ENCODE measurements around the gene HMCN1.

The HMCN1 gene

DNA sequence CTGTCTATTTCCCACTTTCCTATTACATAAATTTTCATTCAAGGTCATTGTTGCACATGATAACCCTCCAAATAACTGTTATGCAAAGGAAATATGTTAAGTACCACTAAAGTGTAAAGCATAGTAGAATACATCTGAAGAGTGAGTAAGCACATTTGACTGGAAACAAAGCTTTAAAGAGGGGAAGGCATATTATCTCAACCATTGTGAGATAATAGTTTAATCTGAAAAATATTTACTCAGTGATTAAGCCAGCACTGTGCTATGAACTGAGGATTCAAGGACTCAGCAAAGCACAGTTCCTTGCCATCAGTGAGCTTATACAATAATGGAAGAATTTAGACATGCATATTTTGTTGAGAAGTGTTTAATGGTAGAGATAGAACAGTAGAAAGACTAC, 127.4 kb downstream of the HMCN1 start:
- no peak overlapping the region for H3K27ac ChIP-seq (ENCODE audit: insufficient read depth, low read depth, low read length, poor library complexity, severe bottlenecking)
- H3K9me3 ChIP-seq (ENCODE audit: control insufficient read depth, low read length) = no peaks in the 10 kb centered on the region
- no peaks in the 10 kb centered on the region for H3K4me1 ChIP-seq (ENCODE audit: control insufficient read depth, insufficient read depth, low read length)
- no peak overlapping the region for H3K4me3 ChIP-seq (ENCODE audit: insufficient read depth, low read depth, low read length)
- H3K27me3 ChIP-seq (ENCODE audit: control insufficient read depth, insufficient read depth, low read length, poor library complexity, severe bottlenecking) = no peaks in the 10 kb centered on the region
- H3K36me3 ChIP-seq (ENCODE audit: control insufficient read depth, insufficient read depth, low read length) = no peaks in the 10 kb centered on the region

DNA sequence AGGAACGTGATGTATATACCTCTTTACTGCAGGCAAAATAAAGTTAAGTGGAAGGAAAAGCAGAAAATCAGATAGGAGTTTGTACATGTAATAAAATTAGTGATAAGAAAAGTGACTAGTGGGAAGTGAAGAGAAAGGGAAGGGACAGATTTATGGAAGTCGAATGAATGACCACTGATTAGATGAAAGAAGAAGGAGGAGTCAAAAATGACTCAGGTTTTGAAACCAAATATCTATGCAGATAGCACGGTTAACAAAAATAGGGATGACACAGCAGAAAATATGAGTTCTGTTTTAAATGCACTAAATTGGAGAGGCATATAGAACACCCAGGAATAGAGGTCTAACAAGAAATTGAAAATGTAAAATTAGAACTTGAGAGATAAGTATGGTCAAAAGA, 128.0 kb downstream of the HMCN1 start:
- Histone ChIP-seq H3K4me3 (ENCODE audit: insufficient read depth, low read depth, low read length) (no peak overlapping the region), H3K9me3 (ENCODE audit: control insufficient read depth, low read length) (no peaks in the 10 kb centered on the region), H3K27me3 (ENCODE audit: control insufficient read depth, insufficient read depth, low read length, poor library complexity, severe bottlenecking) (no peaks in the 10 kb centered on the region), H3K4me1 (ENCODE audit: control insufficient read depth, insufficient read depth, low read length) (no peaks in the 10 kb centered on the region), H3K27ac (ENCODE audit: insufficient read depth, low read depth, low read length, poor library complexity, severe bottlenecking) (no peak overlapping the region), H3K36me3 (ENCODE audit: control insufficient read depth, insufficient read depth, low read length) (no peaks in the 10 kb centered on the region)
- 90 to 93% methylated on average over 3 of the region's 3 CpGs for WGBS, 2 experiments

DNA sequence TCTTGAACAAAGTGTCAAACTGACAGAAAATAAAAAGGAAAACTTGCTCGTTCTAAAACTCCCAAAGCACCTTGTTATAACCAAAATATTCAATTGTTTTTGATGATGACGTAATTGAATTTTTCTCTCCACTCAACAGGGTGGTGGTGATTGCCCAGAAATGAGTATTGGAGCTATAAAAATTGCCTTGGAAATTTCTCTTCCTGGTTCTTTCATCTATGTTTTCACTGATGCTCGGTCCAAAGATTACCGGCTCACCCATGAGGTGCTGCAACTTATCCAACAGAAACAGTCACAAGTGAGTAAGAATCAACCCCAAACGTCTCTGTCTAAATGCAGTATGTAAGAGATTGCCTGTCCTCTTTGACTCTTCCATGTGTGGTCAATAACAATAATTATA, 130.1 kb downstream of the HMCN1 start:
- H3K4me3 ChIP-seq (ENCODE audit: insufficient read depth, low read depth, low read length) = no peak overlapping the region
- 86 to 88% methylated on average over 3 to 5 of the region's 5 CpGs for WGBS, 2 experiments
- no peaks in the 10 kb centered on the region for H3K4me1 ChIP-seq (ENCODE audit: control insufficient read depth, insufficient read depth, low read length)
- no peaks in the 10 kb centered on the region for H3K27me3 ChIP-seq (ENCODE audit: control insufficient read depth, insufficient read depth, low read length, poor library complexity, severe bottlenecking)
- no peaks in the 10 kb centered on the region for H3K9me3 ChIP-seq (ENCODE audit: control insufficient read depth, low read length)
- H3K36me3 ChIP-seq (ENCODE audit: control insufficient read depth, insufficient read depth, low read length) = no peaks in the 10 kb centered on the region
- no peak overlapping the region for H3K27ac ChIP-seq (ENCODE audit: insufficient read depth, low read depth, low read length, poor library complexity, severe bottlenecking)

DNA sequence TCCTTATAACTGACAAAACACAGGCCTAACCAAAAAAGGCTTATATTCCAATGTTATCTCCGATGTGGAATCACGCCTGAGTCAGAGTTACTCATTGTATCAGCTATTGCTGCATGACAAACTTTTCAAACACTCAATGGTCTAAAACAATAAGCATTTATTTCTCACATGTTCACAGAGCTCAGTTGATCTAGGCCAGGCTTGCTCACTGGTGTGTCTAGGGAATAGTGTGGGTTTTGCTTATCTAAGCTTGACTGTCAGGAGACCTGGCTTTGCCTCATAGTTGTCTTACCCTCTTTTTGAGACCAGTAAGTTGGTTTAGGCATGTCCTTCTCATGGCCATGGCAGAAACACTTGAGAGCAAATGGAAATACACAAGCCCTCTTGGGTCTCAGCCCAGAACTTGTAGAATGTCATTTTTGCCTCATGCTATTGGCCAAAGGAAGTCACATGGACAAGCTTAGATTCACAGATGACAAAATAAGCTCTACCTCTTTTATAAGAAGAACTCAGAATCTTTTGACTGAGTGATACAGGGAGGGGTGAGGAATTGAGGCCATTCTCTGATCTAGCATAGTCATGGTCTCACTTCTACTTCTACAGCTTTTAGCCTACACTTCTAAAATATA, 130.8 kb downstream of the HMCN1 start:
- H3K4me3 ChIP-seq (ENCODE audit: insufficient read depth, low read depth, low read length) = no peak overlapping the region
- WGBS, 2 experiments = 97% methylated on average over 2 of the region's 2 CpGs
- no peaks in the 10 kb centered on the region for H3K27me3 ChIP-seq (ENCODE audit: control insufficient read depth, insufficient read depth, low read length, poor library complexity, severe bottlenecking)
- no peaks in the 10 kb centered on the region for H3K36me3 ChIP-seq (ENCODE audit: control insufficient read depth, insufficient read depth, low read length)
- no peak overlapping the region for H3K27ac ChIP-seq (ENCODE audit: insufficient read depth, low read depth, low read length, poor library complexity, severe bottlenecking)
- no peaks in the 10 kb centered on the region for H3K9me3 ChIP-seq (ENCODE audit: control insufficient read depth, low read length)
- no peaks in the 10 kb centered on the region for H3K4me1 ChIP-seq (ENCODE audit: control insufficient read depth, insufficient read depth, low read length)

DNA sequence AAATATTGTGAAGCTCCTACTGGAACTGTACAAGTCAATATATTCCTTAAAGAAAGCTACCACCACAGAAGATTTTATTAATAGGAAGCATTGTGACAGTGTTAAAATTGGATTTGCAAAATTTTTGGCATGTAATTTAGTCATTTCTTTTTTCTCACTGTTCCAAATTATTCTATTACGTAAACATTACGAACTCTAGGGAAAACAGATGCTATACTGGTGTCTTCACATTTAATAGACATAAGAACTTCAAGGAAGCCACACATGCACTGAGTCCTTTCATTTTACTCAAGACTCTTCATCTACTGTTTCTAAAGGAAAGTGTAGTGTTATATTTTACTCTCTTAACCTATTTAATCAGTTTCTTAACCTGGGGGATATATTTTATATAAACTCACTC, 135.4 kb downstream of the HMCN1 start:
- no peaks in the 10 kb centered on the region for H3K27me3 ChIP-seq (ENCODE audit: control insufficient read depth, insufficient read depth, low read length, poor library complexity, severe bottlenecking)
- H3K27ac ChIP-seq (ENCODE audit: insufficient read depth, low read depth, low read length, poor library complexity, severe bottlenecking) = no peak overlapping the region
- 82% methylated on average over 2 of the region's 2 CpGs; no CpG with 5 or more reads in 1 of the 2 experiments for WGBS, 2 experiments
- H3K4me3 ChIP-seq (ENCODE audit: insufficient read depth, low read depth, low read length) = no peak overlapping the region
- H3K9me3 ChIP-seq (ENCODE audit: control insufficient read depth, low read length) = no peaks in the 10 kb centered on the region
- H3K4me1 ChIP-seq (ENCODE audit: control insufficient read depth, insufficient read depth, low read length) = no peaks in the 10 kb centered on the region
- H3K36me3 ChIP-seq (ENCODE audit: control insufficient read depth, insufficient read depth, low read length) = no peaks in the 10 kb centered on the region

DNA sequence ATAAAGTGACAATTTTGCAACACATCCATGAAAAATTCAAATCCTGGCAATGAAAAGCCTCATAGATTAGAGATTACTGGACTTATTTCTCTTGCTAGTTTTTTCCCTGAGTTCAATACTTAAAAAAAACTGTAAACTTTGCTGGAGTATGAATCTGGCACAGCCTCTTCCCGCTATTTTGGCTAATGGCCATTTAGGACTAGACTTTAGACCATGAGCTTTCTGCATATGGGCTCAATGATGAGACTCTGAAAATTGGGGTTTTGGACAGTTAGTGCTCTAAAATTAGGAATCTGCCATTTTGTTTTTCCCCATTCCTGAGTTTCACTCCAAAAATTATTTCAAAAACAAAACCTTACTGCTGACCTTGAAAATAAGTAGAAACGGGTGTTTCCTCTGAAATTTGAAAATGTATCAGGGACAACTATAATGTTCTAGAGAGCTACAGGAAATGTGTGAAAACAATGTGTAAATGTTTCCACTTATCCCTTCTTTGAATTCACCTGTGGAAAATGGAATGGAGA, 137.5 kb downstream of the HMCN1 start:
- Histone ChIP-seq H3K9me3 (ENCODE audit: control insufficient read depth, low read length) (no peaks in the 10 kb centered on the region), H3K27me3 (ENCODE audit: control insufficient read depth, insufficient read depth, low read length, poor library complexity, severe bottlenecking) (no peaks in the 10 kb centered on the region), H3K36me3 (ENCODE audit: control insufficient read depth, insufficient read depth, low read length) (no peaks in the 10 kb centered on the region), H3K4me1 (ENCODE audit: control insufficient read depth, insufficient read depth, low read length) (no peaks in the 10 kb centered on the region), H3K4me3 (ENCODE audit: insufficient read depth, low read depth, low read length) (no peak overlapping the region), H3K27ac (ENCODE audit: insufficient read depth, low read depth, low read length, poor library complexity, severe bottlenecking) (no peak overlapping the region)
- WGBS, 2 experiments = 92 to 95% methylated on average over 2 of the region's 2 CpGs

DNA sequence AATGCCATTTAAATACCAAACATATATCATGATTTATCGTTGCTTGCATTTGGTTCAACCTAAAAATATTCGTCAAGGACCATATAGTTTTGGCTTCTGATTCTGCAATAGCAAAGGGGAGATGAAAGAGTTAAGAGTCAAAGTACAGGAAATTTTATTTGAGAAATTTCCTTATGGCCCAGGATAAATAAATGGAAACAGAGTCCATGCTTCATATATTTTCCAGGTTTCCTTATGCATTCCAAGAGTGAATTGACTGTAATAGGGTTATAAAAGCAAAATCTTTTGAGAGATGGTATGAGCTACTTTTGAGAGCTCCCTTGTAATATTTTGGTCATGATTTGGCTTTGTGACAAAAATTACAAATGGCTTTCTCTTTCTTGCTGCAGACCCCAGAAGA, 140.1 kb downstream of the HMCN1 start:
- 81 to 96% methylated on average over 2 of the region's 2 CpGs for WGBS, 2 experiments
- no peak overlapping the region for H3K4me3 ChIP-seq (ENCODE audit: insufficient read depth, low read depth, low read length)
- H3K9me3 ChIP-seq (ENCODE audit: control insufficient read depth, low read length) = no peaks in the 10 kb centered on the region
- no peaks in the 10 kb centered on the region for H3K36me3 ChIP-seq (ENCODE audit: control insufficient read depth, insufficient read depth, low read length)
- H3K27me3 ChIP-seq (ENCODE audit: control insufficient read depth, insufficient read depth, low read length, poor library complexity, severe bottlenecking) = no peaks in the 10 kb centered on the region
- H3K4me1 ChIP-seq (ENCODE audit: control insufficient read depth, insufficient read depth, low read length) = no peaks in the 10 kb centered on the region
- H3K27ac ChIP-seq (ENCODE audit: insufficient read depth, low read depth, low read length, poor library complexity, severe bottlenecking) = no peak overlapping the region

DNA sequence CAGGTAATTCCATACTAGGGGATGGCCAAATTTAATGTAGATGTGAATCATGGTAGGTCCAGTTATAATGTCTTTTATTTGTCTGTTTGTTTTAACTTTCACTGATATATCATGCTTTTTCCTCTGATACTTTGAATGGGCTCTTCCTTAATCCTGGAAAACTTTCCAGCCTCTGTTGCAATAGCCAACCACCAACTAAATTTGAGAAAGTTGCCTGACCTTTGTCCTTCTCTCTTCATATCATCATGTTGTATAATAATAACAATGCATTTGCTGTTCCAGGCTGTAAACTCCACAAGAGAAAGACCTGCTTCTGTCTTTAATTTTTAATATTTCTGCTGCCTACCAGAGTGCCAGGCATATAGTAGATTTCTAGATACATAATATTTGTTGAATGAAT, 146.1 kb downstream of the HMCN1 start:
- H3K36me3 ChIP-seq (ENCODE audit: control insufficient read depth, insufficient read depth, low read length) = no peaks in the 10 kb centered on the region
- H3K9me3 ChIP-seq (ENCODE audit: control insufficient read depth, low read length) = no peaks in the 10 kb centered on the region
- H3K27me3 ChIP-seq (ENCODE audit: control insufficient read depth, insufficient read depth, low read length, poor library complexity, severe bottlenecking) = no peaks in the 10 kb centered on the region
- no peaks in the 10 kb centered on the region for H3K4me1 ChIP-seq (ENCODE audit: control insufficient read depth, insufficient read depth, low read length)
- H3K4me3 ChIP-seq (ENCODE audit: insufficient read depth, low read depth, low read length) = no peak overlapping the region
- no peak overlapping the region for H3K27ac ChIP-seq (ENCODE audit: insufficient read depth, low read depth, low read length, poor library complexity, severe bottlenecking)

DNA sequence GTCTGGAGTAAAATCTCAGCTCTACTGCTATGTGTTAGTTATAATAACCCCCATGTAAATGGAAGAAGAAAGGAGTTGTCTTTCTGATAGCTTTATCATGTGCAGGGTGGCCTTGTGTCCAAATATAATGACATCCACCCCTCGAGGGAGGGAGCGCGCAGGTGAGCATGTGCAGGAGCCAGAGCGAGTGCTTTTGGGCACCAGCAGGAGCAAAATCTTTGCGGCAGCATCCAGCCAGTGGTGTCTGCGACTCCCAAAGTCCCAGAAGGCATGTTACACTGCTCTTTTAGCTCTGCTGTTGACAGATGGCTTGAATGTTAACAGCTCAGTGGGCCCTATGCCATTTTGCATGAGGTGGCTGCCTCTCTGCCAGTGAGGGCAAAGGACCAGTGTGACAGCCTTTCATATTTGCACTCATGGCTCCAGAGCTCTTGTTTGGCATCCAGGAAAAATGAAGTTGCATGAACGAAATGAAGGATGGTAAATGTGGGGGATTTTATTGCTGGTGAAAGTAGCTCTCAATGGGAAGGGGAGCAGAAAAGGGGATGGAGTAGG, 146.7 kb downstream of the HMCN1 start:
- 95 to 97% methylated on average over 7 of the region's 7 CpGs for WGBS, 2 experiments

DNA sequence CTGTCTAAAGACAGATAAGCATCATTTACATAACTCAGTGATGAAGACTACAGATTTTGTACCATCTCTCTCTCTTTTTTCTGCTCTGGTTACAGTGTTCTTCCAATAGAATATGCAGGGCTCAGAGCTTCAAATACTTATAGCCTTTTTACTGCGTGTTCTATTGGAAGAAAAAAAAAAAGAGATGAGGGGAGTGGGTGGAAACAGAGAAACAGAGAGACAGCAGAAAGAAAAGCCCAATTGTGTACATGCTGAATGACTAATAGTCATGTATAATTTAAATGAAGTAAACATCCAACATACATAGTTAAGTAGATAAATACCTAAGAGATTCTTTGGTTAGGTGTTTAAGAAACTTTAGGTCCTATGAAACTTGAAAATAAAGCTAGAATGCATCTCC, 151.9 kb downstream of the HMCN1 start:
- no peaks in the 10 kb centered on the region for H3K27me3 ChIP-seq (ENCODE audit: control insufficient read depth, insufficient read depth, low read length, poor library complexity, severe bottlenecking)
- H3K9me3 ChIP-seq (ENCODE audit: control insufficient read depth, low read length) = no peaks in the 10 kb centered on the region
- no peak overlapping the region for H3K4me3 ChIP-seq (ENCODE audit: insufficient read depth, low read depth, low read length)
- 63 to 86% methylated on average over 1 of the region's 1 CpG for WGBS, 2 experiments
- H3K27ac ChIP-seq (ENCODE audit: insufficient read depth, low read depth, low read length, poor library complexity, severe bottlenecking) = no peak overlapping the region
- no peaks in the 10 kb centered on the region for H3K4me1 ChIP-seq (ENCODE audit: control insufficient read depth, insufficient read depth, low read length)
- H3K36me3 ChIP-seq (ENCODE audit: control insufficient read depth, insufficient read depth, low read length) = no peaks in the 10 kb centered on the region

More for the DNA sequence above, 146.7 kb downstream of the HMCN1 start:
- Histone ChIP-seq H3K4me3 (ENCODE audit: insufficient read depth, low read depth, low read length) (no peak overlapping the region), H3K27me3 (ENCODE audit: control insufficient read depth, insufficient read depth, low read length, poor library complexity, severe bottlenecking) (no peaks in the 10 kb centered on the region), H3K36me3 (ENCODE audit: control insufficient read depth, insufficient read depth, low read length) (no peaks in the 10 kb centered on the region), H3K27ac (ENCODE audit: insufficient read depth, low read depth, low read length, poor library complexity, severe bottlenecking) (no peak overlapping the region), H3K4me1 (ENCODE audit: control insufficient read depth, insufficient read depth, low read length) (no peaks in the 10 kb centered on the region), H3K9me3 (ENCODE audit: control insufficient read depth, low read length) (no peaks in the 10 kb centered on the region)
